H1 (cell line): ENCODE data around the gene PAPSS2. TPM values are rescaled to one million over a fixed set of nuclear protein-coding genes. Genes with fewer than 3 reads are reported as not detected.

ENCODE experiments used
- CTCF ChIA-PET: fragments of 300-600 bp; sonication (Branson Sonifier 250); formaldehyde crosslinking; loops from one replicate; lab custom pipeline; 2021; ENCODE audit not compliant: partially characterized antibody; lab: Charles Lee
- POLR2A ChIA-PET: fragments of 300-600 bp; sonication (Branson Sonifier 250); formaldehyde crosslinking; loops from one replicate; lab custom pipeline; 2021; ENCODE audit warnings: inconsistent platforms; ENCODE audit not compliant: partially characterized antibody; lab: Charles Lee
- DNase-seq, 2 experiments: peaks; one replicate each; pipeline versions ENCODE4 v3.0.0 to v3.0.0-alpha.2; 2010 to 2022; ENCODE audit warnings: low spot score in 2 of 2, low read depth in 1 of 2, mixed read lengths in 1 of 2
- FAIRE-seq: peaks from 2 replicates; lab custom pipeline; 2011; peaks lifted over from hg19 to GRCh38; lab: Jason Lieb, UNC
- H2AFZ ChIP-seq: 2 replicates; pipeline ENCODE4 v1.8.1; 2012; ENCODE audit warnings: low read length, inconsistent platforms
- H2AK5ac ChIP-seq: 2 replicates; pipeline ENCODE4 v1.6.1; 2013; ENCODE audit warnings: low read depth, low read length
- H2BK120ac ChIP-seq: replicated peaks from 2 replicates; pipeline ENCODE3; 2013; ENCODE audit warnings: low read depth, low read length, inconsistent platforms
- H2BK12ac ChIP-seq: 2 replicates; pipeline ENCODE4 v1.6.1; 2013; ENCODE audit warnings: low read depth, low read length
- H2BK15ac ChIP-seq: 2 replicates; pipeline ENCODE4 v1.6.1; 2013; ENCODE audit warnings: low read length
- H2BK20ac ChIP-seq: 2 replicates; pipeline ENCODE4 v1.6.1; 2013; ENCODE audit warnings: low read length
- H2BK5ac ChIP-seq: 2 replicates; pipeline ENCODE4 v1.6.1; 2013; ENCODE audit warnings: low read depth, low read length
- H3K14ac ChIP-seq: 2 replicates; pipeline ENCODE4 v1.6.1; 2013; ENCODE audit warnings: inconsistent platforms; ENCODE audit not compliant: insufficient read length
- H3K18ac ChIP-seq: 2 replicates; pipeline ENCODE4 v1.6.1; 2013; ENCODE audit warnings: low read length; ENCODE audit errors: extremely low read depth
- H3K23ac ChIP-seq: 2 replicates; pipeline ENCODE4 v1.6.1; 2013; ENCODE audit warnings: inconsistent platforms; ENCODE audit not compliant: insufficient read length
- H3K23me2 ChIP-seq: 2 replicates; pipeline ENCODE4 v1.6.1; 2013; ENCODE audit warnings: low read depth, low read length
- H3K27ac ChIP-seq: 2 replicates; pipeline ENCODE4 v1.6.1; 2011; ENCODE audit warnings: low read depth, low read length, inconsistent platforms
- H3K27me3 ChIP-seq, 4 experiments: replicated peaks in 1 of 4; 1 replicate in 1 of 4; 2 replicates in 3 of 4; pipeline versions ENCODE4 v1.6.1 to v1.8.1; 2011 to 2013; ENCODE audit warnings: low read length in 3 of 4, mild to moderate bottlenecking in 3 of 4, inconsistent platforms in 2 of 4, mixed read lengths in 2 of 4, moderate library complexity in 1 of 4; ENCODE audit not compliant: control insufficient read depth in 3 of 4, insufficient read depth in 3 of 4; ENCODE audit errors: extremely low read depth in 1 of 4
- H3K36me3 ChIP-seq, 4 experiments: 2 replicates each; pipeline versions ENCODE4 v1.6.1 to v1.8.1; 2011 to 2013; ENCODE audit warnings: mild to moderate bottlenecking in 4 of 4, low read length in 3 of 4, moderate library complexity in 2 of 4, control low read depth in 1 of 4, inconsistent platforms in 1 of 4; ENCODE audit not compliant: insufficient read depth in 4 of 4, control insufficient read depth in 2 of 4
- H3K4ac ChIP-seq: replicated peaks from 2 replicates; pipeline ENCODE3; 2013; ENCODE audit warnings: low read length, low read depth, mixed read lengths, inconsistent platforms; ENCODE audit not compliant: insufficient read length
- H3K4me1 ChIP-seq, 4 experiments: replicated peaks in 1 of 4; 1 replicate in 1 of 4; 2 replicates in 3 of 4; pipeline versions ENCODE4 v1.6.1 to v1.8.1; 2011 to 2013; ENCODE audit warnings: low read length in 3 of 4, inconsistent platforms in 2 of 4, mixed read lengths in 1 of 4; ENCODE audit not compliant: insufficient read depth in 4 of 4, control insufficient read depth in 3 of 4
- H3K4me2 ChIP-seq, 2 experiments: 2 replicates each; pipeline versions ENCODE4 v1.6.1 to v1.8.1; 2011 to 2013; ENCODE audit warnings: low read depth in 2 of 2, low read length in 2 of 2, control low read depth in 1 of 2, inconsistent platforms in 1 of 2, mild to moderate bottlenecking in 1 of 2; ENCODE audit not compliant: insufficient read depth in 1 of 2
- H3K4me3 ChIP-seq, 4 experiments: fragments of 200-600, 300-600 bp in 1 of 4; sonication (generic), shearing (Covaris generic), sonication (Bioruptor Twin) in 1 of 4; 2 replicates each; pipeline versions ENCODE4 v1.5.1 to v1.8.1; 2011 to 2016; ENCODE audit warnings: low read length in 4 of 4, low read depth in 3 of 4, control low read depth in 2 of 4, inconsistent platforms in 2 of 4, mild to moderate bottlenecking in 2 of 4, mixed read lengths in 1 of 4, moderate library complexity in 1 of 4; ENCODE audit not compliant: insufficient read depth in 2 of 4; ENCODE audit errors: extremely low read depth in 1 of 4
- H3K56ac ChIP-seq: replicated peaks from 2 replicates; pipeline ENCODE3; 2013; ENCODE audit warnings: low read depth, mild to moderate bottlenecking, mixed read lengths, low read length, inconsistent platforms; ENCODE audit not compliant: insufficient read length
- H3K79me1 ChIP-seq: 2 replicates; pipeline ENCODE4 v1.6.1; 2013; ENCODE audit warnings: low read depth, low read length, control low read depth
- H3K79me2 ChIP-seq, 2 experiments: 2 replicates each; pipeline versions ENCODE4 v1.6.1 to v1.8.1; 2012 to 2013; ENCODE audit warnings: low read length in 2 of 2, mild to moderate bottlenecking in 2 of 2, inconsistent platforms in 1 of 2; ENCODE audit not compliant: insufficient read depth in 2 of 2, control insufficient read depth in 1 of 2
- H3K9ac ChIP-seq, 4 experiments: replicated peaks in 1 of 4; 1 replicate in 1 of 4; 2 replicates in 3 of 4; pipeline versions ENCODE4 v1.6.1 to v1.8.1; 2011 to 2013; ENCODE audit warnings: low read depth in 3 of 4, low read length in 3 of 4, control low read depth in 2 of 4, mild to moderate bottlenecking in 2 of 4, moderate library complexity in 2 of 4, inconsistent platforms in 1 of 4; ENCODE audit errors: extremely low read depth in 1 of 4
- H3K9me3 ChIP-seq, 2 experiments: 2 replicates each; pipeline versions ENCODE4 v1.6.1 to v1.8.1; 2012 to 2013; ENCODE audit warnings: mild to moderate bottlenecking in 2 of 2, moderate library complexity in 2 of 2, control low read depth in 1 of 2, inconsistent platforms in 1 of 2, low read depth in 1 of 2, low read length in 1 of 2, mixed read lengths in 1 of 2; ENCODE audit not compliant: insufficient read depth in 2 of 2
- H4K20me1 ChIP-seq, 2 experiments: replicated peaks in 1 of 2; 2 replicates each; pipeline versions ENCODE3 to v1.8.1; 2011 to 2013; ENCODE audit warnings: inconsistent platforms in 2 of 2, low read length in 2 of 2, mild to moderate bottlenecking in 1 of 2; ENCODE audit not compliant: insufficient read depth in 2 of 2, control insufficient read depth in 1 of 2
- H4K5ac ChIP-seq: 2 replicates; pipeline ENCODE4 v1.6.1; 2013; ENCODE audit warnings: low read length, low read depth, mixed read lengths, inconsistent platforms; ENCODE audit not compliant: insufficient read length
- H4K8ac ChIP-seq: 2 replicates; pipeline ENCODE4 v1.8.0; 2013; ENCODE audit warnings: mild to moderate bottlenecking, moderate library complexity, low read length, inconsistent platforms; ENCODE audit not compliant: insufficient read depth; ENCODE audit errors: extremely low read depth
- H4K91ac ChIP-seq: replicated peaks from 2 replicates; pipeline ENCODE3; 2013; ENCODE audit warnings: low read length, mixed read lengths, inconsistent platforms; ENCODE audit not compliant: insufficient read length
- BCL11A ChIP-seq, 2 experiments: IDR thresholded peaks; one replicate each; pipeline ENCODE4 v1.6.1; 2011; ENCODE audit warnings: low read depth in 2 of 2, low read length in 2 of 2, mild to moderate bottlenecking in 2 of 2
- GABPA ChIP-seq: IDR thresholded peaks from 2 replicates; pipeline ENCODE4 v1.6.1; 2011; ENCODE audit warnings: mild to moderate bottlenecking, low read length, moderate library complexity, borderline replicate concordance; ENCODE audit not compliant: insufficient read depth
- JUN ChIP-seq: IDR thresholded peaks from 2 replicates; pipeline ENCODE4 v1.6.1; 2011; ENCODE audit warnings: low read depth, mild to moderate bottlenecking, improper control_type of control experiment, low read length
- NRF1 ChIP-seq: IDR thresholded peaks from 2 replicates; pipeline ENCODE4 v1.6.1; 2011; ENCODE audit warnings: mild to moderate bottlenecking, low read depth, low read length, improper control_type of control experiment
- RBBP5 ChIP-seq: IDR thresholded peaks from 2 replicates; pipeline ENCODE4 v1.7.1; 2012; ENCODE audit warnings: low read depth, mild to moderate bottlenecking, inconsistent platforms, low read length, moderate library complexity, borderline replicate concordance
- SP4 ChIP-seq: IDR thresholded peaks from 2 replicates; pipeline ENCODE4 v1.6.1; 2012; ENCODE audit warnings: low read length, inconsistent platforms
- TBP ChIP-seq: IDR thresholded peaks from 2 replicates; pipeline ENCODE4 v1.6.1; 2011; ENCODE audit warnings: low read depth, low read length, improper control_type of control experiment
- TCF12 ChIP-seq: IDR thresholded peaks from 2 replicates; pipeline ENCODE4 v1.6.1; 2011; ENCODE audit warnings: low read depth, mild to moderate bottlenecking, low read length
- WGBS, 2 experiments: shearing (Covaris generic) in 1 of 2; methylation state at CpG; one replicate each; pipeline versions ENCODE4 v1.1.6 to v1.1.7; 2013 to 2015; ENCODE audit warnings: low lambda C conversion rate in 2 of 2, mixed read lengths in 2 of 2, inconsistent platforms in 1 of 2, low coverage in 1 of 2, missing lambda C conversion rate in 1 of 2; ENCODE audit not compliant: insufficient replicate concordance in 2 of 2, insufficient coverage in 1 of 2, insufficient read length in 1 of 2; ENCODE audit errors: extremely low coverage in 1 of 2, missing lambda C conversion rate in 1 of 2; 5-methylcytosine and 5-hydroxymethylcytosine counted together
- polyA plus RNA-seq, 7 experiments: library from polyadenylated mRNA; depleted of rRNA in 3 of 7; stranded (reverse) in 5 of 7; unstranded in 2 of 7; fragments of >200 nt in 5 of 7; fragments of 200-250 nt in 2 of 7; gene quantifications; 1 replicate in 5 of 7; 2 replicates in 1 of 7; 4 replicates in 1 of 7; pipeline versions ENCODE4 v1.2.1 to v1.2.3, GENCODE V29; 2011 to 2013; ENCODE audit warnings: missing spikeins in 2 of 7, mixed read lengths in 2 of 7
- total RNA-seq: library from RNA; stranded (reverse); fragmentation: NEBNext Ultra II Directional; extraction: Animal tissue kit (Norgen Biotek cat#: 25700); gene quantifications from 2 replicates; pipeline ENCODE4 v1.2.1, GENCODE V29; 2021
- TF ChIP-seq, protein P1 (sequence below): IDR thresholded peaks from 2 replicates; pipeline ENCODE4 v1.6.1; 2011; ENCODE audit warnings: low read length, improper control_type of control experiment

Gene PAPSS2
- total and polyA plus RNA-seq, 2 of the 8 experiments (the other 6 are each of a cell fraction or from before 2014, with no cell fraction given) = 7.6 to 20.2 TPM

DNA sequence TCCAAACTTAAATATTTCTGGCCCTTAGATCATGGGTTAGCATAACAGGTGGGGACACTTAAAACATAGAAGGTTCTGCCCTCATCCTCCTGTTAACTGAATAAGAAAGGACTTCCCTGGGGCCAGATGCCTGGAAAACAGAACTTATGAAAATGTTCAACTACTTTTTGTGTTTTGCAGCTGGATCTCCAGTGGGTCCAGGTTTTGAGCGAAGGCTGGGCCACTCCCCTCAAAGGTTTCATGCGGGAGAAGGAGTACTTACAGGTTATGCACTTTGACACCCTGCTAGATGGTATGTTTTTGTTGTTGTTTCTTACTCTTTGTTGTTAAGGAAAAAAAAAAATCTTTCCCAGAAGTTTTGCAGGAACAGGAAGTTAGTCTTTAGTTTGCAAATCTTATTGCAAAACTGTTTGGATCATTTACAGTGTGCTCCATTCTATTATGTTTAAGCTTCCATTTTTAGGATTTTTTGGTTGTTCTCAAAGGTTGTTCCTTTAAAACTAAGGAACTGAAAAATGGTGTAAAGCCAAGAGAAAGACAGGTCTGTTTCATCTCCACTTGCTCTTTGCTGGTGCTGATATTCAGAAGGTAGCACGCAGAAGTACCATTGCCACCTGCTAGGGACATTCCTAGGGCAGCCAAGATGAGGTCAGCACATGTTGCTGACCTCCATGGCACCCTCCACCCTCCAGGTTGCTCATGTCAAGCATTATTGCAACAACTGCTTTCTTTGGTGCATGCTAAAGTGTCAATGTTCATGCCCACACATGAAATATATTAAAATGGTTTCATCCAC is 56.1 kb downstream of the PAPSS2 start:
- Histone ChIP-seq H2BK120ac (no peak overlapping the region), H3K18ac (no peak overlapping the region), H3K4ac (no peak overlapping the region), H2BK12ac (no peak overlapping the region), H3K4me3 (no peak overlapping the region), H3K9me3 (no peaks in the 10 kb centered on the region), H3K27ac (no peak overlapping the region), H3K23me2 (no peaks in the 10 kb centered on the region), H2BK5ac (no peak overlapping the region), H2BK15ac (no peak overlapping the region), H4K20me1 (no peaks in the 10 kb centered on the region), H3K4me2 (no peak overlapping the region), H3K36me3 (peaks cover 0 to 16% (median 4%) of the 10 kb centered on the region in 4 experiments; a peak in 4 of 8 replicates), H3K79me1 (no peaks in the 10 kb centered on the region), H2BK20ac (no peak overlapping the region), H3K9ac (no peak overlapping the region), H3K56ac (no peak overlapping the region), H2AK5ac (no peak overlapping the region), H4K8ac (no peak overlapping the region), H4K91ac (no peak overlapping the region), H3K4me1 (no peaks in the 10 kb centered on the region), H4K5ac (no peak overlapping the region), H3K14ac (no peak overlapping the region), H3K27me3 (no peaks in the 10 kb centered on the region), H2AFZ (no peak overlapping the region), H3K79me2 (no peaks in the 10 kb centered on the region), H3K23ac (no peak overlapping the region)
- FAIRE-seq (no peak), DNase-seq (no peak)
- CTCF ChIA-PET = interaction anchor here (0.7 to 2.3 kb wide), 7 partner anchors 9 to 536 kb away, joined by 3 to 10 read pairs (median 3); no protein-coding TSS in a partner anchor
- WGBS, 2 experiments = 88% methylated on average over 3 of the region's 3 CpGs; no CpG with 5 or more reads in 1 of the 2 experiments
- POLR2A ChIA-PET = interaction anchor here (0.7 to 1.4 kb wide), 2 partner anchors 102 to 168 kb away, joined by 3 read pairs; partner anchors contain the start of gene ATAD1
- TF ChIP-seq JUN (no peak), NRF1 (no peak), SP4 (no peak), GABPA (no peak), BCL11A (IDR thresholded peaks at IDR 0.05; ENCODE audit: low read depth in 2 of 2, low read length in 2 of 2) (no peak), RBBP5 (no peak), TCF12 (no peak), TBP (no peak)
- TF ChIP-seq, protein P1, sequence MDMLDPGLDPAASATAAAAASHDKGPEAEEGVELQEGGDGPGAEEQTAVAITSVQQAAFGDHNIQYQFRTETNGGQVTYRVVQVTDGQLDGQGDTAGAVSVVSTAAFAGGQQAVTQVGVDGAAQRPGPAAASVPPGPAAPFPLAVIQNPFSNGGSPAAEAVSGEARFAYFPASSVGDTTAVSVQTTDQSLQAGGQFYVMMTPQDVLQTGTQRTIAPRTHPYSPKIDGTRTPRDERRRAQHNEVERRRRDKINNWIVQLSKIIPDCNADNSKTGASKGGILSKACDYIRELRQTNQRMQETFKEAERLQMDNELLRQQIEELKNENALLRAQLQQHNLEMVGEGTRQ = no peak
